ENCODE measurements around the gene UFD1. TPM values are rescaled to one million over a fixed set of nuclear protein-coding genes. Genes with fewer than 3 reads are reported as not detected.

Gene UFD1
- total RNA-seq, 1 donor from 2014 or later, result 55.4 TPM

DNA sequence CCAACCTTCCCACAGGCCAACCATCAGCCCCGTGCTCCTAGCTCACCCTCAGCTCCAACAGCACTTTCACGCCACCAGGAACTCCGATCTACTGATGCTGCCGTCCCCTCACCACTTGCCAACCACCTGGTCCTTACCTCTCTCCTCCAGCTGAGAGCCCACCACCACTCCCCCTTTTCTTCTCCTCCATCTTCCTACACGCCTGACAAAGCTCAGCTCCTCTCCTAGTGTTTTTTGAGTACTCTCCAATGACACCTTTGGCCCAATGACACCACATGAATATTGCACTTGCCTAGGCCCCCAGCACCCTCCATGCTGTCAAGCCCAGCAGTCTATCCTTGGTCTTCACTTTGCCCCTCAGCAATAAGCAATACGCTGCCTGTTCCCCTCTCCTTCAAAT lies 78.1 kb downstream of the UFD1 start:
- DNase-seq (ENCODE audit: low spot score), result no peak

Other genes with a start within 250 kb of the UFD1 start
- gene CLTCL1, start 187.5 kb downstream of the UFD1 start, total RNA-seq, result 10.9 TPM
- gene HIRA, start 47.5 kb downstream of the UFD1 start, total RNA-seq, result 29.2 TPM
- gene MRPL40, start 46.6 kb downstream of the UFD1 start, total RNA-seq, result 25.8 TPM
- gene C22orf39, start 31.5 kb downstream of the UFD1 start, total RNA-seq, result 26.3 TPM
- gene CDC45, start 727 bp upstream of the UFD1 start, total RNA-seq, result not detected
- gene CLDN5, start 45.2 kb upstream of the UFD1 start, total RNA-seq, result 151 TPM
- gene SEPTIN5, start 235.3 kb upstream of the UFD1 start, total RNA-seq, result 7.0 TPM
- 1.8 TPM for gene GP1BB, start 244.3 kb upstream of the UFD1 start, total RNA-seq